ENCODE results near the gene CHMP4B.

Gene CHMP4B

DNA sequence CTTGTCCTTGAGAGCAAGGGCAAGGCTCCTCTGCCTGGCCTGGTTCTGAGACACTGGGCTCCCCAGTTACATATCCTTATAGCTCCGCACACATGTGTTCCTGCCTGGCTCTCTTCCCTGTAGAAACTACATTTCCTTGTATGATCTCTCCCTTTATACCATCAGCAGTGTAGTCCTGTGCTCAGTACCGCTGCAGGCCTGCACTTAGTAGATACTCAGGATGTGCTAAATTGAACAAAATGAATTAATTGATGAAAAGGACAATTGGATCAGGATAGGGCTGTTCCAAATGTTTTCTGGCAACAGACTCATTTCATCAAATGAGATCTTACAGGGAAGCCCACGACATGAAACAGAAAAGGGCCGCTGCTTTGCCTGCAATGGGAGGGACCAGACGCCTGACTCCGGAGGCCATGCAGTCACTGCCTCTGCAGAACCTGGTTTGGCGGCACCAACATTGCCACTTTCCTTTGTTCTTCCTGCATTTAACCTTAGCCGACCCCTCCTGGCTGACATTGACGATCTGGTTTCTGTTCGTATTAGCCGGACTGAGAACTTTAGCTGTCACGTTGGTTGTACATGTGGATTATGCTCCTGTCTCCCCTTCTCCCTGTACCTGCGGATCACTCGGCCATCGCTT, 53.3 kb downstream of the CHMP4B start:
- DNase-seq (ENCODE audit: low spot score) = no peak

DNA sequence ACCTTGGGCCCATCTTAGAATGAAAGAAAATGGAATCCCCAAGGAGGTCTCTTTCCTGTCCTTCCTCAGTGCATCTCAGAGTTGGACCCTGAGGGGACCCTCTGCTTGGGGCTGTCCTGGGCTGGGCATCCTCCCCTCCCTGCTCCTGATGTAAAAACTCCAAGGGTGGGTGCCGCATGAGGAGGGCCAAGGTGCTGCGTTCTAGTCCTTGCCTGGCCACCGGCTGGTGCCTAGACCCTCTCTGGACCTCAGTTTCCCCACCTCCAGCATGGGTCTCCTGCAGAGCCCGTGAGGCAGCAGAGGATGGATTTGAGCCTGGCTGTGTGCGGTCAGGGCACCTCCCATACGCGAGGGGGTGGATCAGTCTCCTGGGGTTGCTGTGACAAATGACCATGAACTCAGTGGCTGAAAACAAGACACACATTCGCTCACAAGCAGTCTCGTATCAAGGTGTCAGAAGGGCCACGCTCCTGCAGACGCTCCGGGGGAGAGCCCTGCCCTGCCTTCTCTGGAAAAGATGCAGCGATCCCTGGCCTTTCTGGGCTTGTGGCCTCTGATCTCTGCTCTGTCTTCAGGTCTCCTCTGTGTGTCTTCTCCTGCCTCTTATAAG, 54.7 kb downstream of the CHMP4B start:
- no peak for DNase-seq (ENCODE audit: low spot score)

DNA sequence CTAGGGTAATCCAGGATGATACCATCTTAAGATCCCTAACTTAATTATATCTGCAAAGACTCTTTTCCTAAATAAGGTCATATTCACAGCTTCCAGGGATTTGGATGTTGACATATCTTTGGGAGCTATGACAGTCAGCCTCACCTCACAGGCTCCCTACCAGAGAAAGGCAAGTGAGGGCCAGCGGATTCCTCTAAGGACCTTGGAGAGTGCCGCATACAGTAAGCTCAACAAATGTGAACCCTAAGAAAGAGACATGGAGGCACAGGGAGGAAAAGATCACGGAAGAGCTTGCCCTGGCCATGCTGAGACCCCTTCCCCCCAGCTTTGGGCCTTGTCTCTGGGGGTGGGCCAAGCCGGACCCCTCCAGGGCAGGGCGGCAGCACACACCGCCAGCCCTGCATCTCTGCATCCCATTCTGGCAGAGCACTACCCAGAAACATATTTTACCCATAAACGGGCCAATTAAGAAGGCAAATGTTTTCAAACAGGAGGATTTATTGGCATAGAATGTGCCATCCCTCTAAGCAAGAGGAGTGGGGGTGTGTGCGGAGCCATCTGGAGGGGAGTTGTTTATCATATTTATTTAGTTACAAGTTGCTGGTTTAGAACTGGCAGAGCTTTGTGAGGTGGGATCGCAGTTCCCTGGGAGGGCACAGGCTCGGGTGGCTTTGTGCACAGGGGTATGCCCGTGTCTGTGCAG, 55.4 kb downstream of the CHMP4B start:
- no peak for DNase-seq (ENCODE audit: low spot score)

DNA sequence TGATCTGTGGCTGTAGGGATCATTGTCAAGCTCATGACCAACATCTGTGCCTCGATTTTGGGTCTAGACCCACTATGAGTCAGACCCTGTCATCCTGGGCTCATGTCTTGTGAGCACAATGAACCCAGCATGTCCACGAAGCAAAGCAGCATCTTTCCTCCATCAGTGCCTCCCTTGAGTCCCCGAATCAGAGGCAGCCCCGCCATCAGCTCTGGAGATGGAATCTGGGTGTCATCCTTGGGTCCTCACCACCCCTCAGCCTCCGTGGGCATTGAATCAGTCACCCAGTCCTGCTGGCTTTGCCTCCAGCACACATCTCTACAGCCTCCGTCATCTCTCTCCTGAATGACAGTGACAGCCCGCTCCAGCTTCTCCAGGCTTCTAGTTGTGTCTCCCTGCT, 56.9 kb downstream of the CHMP4B start:
- DNase-seq (ENCODE audit: low spot score) = no peak

DNA sequence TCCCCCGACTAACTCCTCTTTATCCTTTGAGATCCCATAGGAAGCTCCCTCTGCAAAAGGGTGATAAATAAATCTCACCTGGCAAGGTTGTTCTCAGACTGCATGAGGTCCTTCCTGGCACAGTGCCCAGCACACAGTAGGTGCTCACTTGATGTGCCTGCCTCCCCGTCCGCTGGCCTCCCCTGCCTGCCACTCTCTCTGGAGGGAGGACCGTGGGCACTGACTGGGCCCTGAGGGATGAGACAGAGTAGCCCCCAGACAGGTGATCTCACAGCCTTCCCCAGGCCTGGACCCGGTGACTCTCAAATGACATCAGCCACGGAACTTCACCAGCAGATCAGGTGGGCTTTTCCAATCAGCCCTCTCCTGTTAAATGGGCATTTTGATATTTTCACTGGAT, 57.4 kb downstream of the CHMP4B start:
- DNase-seq (ENCODE audit: low spot score) = no peak

DNA sequence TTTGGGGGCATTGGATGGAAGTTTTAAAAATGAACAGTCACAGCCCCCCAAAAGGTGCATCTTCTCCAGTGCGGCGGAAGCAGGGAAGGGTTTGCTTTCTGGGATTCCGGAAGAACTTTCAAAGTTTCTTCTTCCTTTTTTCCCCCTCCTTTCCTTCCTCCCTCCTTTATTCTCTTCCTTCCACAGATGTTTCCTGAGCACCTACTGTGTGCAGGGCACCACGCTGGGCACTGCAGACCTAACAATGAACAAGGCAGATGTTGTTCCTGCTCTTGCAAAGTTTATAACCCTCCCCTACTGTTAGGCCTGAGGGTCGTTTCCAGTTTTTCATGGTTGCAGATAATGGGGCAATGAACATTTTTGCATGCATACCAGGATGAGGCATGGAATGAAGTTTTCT, 58.1 kb downstream of the CHMP4B start:
- DNase-seq (ENCODE audit: low spot score) = no peak

DNA sequence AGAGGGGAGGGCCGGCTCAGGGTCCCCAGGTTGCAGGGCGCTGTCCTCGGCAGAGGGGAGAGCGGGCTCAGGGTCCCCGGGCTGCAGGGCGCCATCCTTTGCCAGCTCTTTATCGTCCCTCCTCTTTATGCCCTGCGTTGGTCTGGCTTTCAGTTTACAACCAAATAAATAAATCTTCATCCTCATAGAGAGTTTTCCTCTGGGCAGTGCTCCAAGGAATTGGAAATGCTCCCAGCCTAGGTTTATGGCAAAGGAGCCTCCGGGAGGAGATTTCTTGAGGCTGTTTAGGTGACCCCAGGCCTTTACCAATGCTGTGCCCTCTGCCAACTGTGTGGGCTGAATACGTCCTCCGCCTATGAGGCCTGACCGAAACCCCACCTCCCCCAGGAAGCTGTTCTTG, 60.2 kb downstream of the CHMP4B start:
- no peak for DNase-seq (ENCODE audit: low spot score)

DNA sequence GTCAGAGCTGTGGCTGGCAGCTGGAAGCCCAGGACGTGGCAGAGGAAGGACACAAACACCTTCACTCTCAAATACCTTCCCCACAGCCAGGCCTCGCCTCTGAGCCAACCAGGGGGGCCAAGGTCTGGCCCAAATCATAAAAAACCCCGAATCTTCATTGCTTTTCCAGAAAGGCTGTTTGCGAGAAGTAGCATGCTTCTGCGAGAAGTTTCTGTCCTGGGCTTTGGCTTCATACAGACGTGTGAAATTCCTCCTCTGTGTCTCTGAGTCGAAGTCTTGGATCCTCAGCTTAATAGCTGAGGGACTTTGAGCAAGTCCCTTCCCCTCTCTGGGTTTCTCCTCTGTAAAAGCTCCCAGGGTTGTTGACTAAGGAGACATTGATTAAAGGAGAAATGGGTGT, 63.0 kb downstream of the CHMP4B start:
- no peak for DNase-seq (ENCODE audit: low spot score)

DNA sequence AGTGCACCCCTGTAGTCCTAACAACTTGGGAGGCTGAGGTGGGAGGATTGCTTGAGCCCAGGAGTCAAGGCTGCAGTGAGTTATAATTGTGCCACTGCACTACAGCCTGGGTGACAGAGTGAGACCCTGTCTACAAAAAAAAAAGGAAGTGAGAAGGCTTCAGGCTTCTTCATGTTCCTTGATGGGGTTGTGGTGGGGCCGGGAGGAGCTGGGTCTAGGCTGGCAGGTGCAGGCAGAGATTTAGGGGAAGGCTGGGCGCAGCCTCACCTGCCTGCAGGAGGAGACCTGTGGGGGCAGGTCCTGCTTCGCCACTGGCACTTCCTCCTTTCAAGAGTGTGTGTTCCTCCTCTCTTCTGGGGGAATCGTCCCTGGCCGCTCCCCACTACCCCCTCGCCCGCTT, 63.9 kb downstream of the CHMP4B start:
- DNase-seq (ENCODE audit: low spot score) = no peak

DNA sequence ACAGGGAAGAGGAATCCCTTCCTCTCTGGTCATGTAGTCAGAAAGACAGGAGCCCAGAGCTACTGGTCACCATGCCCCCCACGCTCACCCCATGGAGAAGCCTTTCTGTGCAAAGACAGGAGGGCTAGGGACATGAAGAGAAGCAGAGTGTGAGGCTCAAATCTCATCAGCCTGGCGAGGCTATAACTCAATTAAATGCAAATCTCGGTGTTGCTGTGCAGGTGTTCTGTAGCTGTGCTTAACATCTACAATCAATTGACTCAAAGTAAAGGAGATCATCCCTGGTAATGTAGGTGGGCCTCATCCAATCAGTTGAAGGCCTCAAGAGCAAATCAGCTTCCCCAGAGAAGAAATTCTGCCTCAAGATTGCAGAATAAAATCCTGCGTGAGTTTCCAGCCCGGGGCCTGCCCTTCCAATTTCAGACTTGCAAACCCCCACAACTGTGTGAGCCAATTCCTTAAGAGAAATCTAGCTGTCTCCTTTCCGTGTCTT, 64.4 kb downstream of the CHMP4B start:
- DNase-seq (ENCODE audit: low spot score) = no peak

DNA sequence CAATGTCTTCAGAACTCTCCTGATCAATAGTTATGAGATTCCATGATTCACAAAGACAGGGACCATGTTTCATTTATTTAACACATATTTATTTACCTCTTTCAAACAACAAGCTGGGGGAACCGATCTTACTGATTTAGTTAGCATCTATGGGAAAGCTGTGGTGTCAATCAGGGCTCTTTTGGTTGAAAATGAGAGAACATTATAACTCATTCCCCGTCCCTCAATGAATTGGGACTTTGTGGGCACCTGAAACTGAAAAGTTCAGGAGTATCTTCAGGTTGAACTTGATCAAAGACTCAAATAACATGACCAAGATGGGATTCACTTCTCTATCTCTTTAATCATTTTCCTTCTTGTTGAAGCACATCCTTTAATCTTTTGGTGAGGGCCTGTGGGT, 67.4 kb downstream of the CHMP4B start:
- DNase-seq (ENCODE audit: low spot score) = no peak

DNA sequence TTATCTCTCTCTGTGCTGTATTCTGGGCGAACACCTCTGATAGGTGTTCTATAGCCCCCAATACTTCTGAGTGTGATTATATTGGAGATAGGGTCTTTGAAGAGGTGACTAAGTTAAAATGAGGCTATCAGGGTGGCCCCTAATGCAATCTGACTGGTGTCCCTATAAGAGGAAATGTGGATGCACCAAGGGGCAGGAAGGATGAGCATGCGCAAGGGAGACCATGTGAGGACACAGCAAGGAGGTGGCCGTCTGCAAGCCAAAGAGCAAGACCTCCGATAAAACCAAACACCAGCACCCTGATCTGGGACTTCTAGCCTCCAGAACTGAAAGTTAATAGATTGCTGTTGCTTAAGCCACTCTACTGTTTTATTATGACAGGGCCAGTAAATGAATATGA, 69.2 kb downstream of the CHMP4B start:
- no peak for DNase-seq (ENCODE audit: low spot score)

DNA sequence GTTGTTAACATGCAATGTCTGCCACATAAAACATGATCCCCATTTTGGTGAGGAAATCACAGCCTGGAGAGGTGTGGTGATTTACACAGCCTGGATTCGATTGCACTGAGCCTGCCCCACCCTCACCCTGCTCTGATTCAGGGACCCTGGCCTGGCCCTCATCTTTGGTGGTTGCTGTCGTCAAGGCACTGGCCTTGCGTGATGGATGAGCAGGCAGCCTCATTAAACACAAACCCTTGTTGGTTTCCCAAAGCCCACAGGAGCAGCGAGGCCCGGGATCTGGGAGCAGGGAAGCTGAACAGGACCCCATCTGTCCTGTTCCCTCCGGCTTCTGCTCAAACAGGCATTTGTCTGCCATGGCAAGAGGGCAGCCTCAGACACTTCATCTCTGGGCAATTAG, 70.8 kb downstream of the CHMP4B start:
- DNase-seq (ENCODE audit: low spot score) = no peak

DNA sequence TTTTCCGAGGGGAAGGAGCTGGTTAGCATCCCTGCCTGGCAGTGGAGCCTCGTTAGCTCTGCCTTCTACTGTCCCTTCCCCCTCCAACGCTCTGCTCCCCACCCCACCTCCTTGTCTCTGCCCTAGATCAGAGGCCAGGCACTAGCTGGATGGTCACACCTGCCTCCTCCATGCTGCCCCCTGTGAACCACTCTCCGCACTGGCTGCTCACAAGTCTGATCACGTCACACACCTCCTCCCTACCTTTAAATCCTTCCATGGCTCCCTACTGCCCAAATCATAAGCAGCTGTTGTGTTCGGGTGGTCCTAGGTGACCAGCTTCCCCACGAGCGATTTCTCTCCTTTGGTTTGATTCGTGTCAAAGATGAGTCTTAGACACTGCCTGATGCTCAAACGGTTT, 71.3 kb downstream of the CHMP4B start:
- DNase-seq (ENCODE audit: low spot score) = no peak

DNA sequence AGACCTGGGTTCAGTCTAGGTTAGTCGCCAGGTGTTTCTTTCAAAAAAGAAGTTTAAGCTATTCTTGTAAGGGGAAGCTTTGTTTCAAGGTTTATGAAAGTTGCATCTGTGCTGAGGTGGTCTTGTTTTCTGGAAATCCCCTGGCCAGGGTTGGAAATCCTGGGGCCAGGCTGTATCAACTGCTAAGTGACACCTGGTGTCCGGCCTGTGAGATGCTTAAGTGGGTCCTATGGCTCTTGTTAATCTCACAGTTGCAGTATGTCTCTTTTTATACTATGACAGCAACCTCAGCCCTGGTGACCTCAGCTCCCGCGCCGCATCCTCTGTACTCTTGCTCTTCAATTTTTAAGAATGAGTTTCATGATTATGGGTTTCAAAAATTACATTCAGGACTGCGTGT, 72.0 kb downstream of the CHMP4B start:
- DNase-seq (ENCODE audit: low spot score) = no peak

DNA sequence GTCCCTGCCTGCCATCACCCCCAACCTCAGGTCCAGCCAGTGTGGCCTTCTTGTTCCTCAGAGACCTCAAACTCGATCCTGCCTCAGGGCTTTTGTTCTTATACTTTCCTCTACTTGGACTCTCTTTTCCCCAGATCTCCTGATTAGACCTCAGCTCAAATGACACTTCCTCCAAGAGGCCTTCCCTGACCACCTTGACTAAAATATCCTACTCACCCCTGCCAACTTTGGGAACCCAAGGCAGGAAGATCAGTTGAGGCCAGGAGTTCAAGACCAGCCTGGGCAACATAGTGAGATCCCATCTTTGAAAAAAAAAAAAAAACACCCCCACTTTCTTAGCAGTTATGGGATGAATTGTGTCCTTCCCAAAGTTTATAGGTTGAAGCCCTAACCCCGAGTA, 73.5 kb downstream of the CHMP4B start:
- DNase-seq (ENCODE audit: low spot score) = no peak

DNA sequence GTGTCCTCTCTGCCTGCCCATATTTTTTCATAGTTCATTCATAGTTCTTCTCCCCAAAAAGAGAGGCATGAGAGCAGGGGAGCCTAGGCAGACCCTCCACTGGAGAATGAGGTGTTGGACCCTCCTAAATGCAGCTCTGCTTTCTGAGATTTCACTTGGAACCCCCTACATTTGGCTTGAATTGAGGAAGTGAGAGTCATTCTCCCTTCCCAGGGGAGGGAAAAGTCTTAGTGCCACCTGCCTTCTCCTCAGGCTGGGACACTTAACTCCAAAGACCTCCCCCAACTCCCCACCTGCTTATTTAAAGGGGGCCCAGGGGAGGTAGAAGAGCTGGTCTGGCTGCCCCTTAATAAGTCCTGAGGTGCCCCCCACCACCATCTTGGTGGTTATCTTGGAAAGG, 78.2 kb downstream of the CHMP4B start:
- DNase-seq (ENCODE audit: low spot score) = no peak

DNA sequence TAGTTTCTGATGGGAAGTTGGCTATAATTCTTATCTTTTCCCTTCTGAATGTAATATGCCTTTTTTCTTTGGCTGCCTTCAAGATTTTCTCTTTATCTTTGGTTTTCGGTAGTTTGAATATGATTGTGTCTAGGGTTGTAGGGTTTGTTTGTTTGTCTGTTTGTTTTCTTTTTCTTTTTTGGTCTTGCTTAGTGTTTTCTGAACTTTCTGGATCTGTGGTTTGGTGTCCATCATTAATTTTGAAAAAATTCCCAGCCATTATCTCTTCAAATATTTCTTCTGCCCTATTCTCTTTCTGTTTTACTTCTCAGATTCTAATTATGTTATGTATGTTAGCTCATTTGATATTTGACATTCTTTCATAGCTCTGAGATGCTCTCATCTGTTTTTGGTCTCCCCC, 79.4 kb downstream of the CHMP4B start:
- no peak for DNase-seq (ENCODE audit: low spot score)

DNA sequence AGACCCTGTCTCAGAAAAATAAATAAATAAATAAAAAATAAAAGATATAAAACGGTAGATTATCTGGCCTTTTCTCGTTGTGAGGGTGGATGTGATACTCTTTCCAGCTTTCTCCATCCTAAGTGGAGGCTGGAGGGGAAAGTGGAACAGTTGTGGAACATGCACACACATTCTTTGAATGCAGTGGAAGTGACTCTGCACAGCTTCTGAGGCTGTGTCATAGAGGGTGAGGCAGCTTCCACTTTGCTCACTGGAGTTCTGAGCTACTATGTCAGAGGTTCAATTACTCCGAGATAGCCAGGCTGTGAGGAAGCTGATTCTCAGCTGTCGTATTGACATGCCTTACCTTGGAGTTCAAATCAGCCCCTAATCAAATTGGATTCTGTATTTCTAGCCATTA, 82.2 kb downstream of the CHMP4B start:
- DNase-seq (ENCODE audit: low spot score) = no peak

DNA sequence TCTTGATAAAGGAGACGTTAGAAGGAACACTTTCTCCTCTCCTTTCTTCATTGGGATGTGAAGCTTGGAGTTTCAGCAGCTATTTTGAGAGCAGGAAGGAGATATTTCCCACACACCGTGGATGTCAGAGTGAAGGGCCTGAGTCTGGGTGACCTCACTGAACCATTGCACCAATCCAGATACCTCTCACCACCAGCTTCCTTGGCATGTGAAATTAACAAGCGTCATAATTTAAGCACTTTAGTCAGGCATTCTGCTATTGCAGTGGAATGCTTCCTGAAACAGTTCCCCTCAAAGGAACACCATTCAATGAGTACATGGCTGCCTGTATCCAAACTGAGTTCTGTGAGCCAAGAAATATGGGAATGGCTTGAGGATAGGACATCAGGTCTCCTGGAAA, 83.7 kb downstream of the CHMP4B start:
- DNase-seq (ENCODE audit: low spot score) = no peak

DNA sequence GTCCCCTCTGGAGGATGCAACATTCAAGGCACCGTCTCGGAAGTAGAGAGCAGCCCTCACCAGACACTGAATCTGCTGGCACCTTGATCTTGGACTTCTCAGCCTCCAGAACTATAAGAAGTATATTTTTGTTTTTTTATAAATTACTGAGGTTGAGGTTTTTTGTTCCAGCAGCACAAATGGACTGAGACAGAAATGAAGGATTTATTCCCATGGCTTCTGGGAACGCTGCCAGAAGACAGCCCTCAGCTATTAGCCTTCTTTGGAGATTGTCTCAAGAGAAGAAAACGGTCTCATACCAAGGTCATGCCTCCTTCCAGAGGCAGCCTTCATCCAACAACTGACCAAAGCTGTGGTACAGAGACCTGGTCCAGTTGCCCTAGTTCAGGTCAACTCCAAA, 85.4 kb downstream of the CHMP4B start:
- DNase-seq (ENCODE audit: low spot score) = no peak

DNA sequence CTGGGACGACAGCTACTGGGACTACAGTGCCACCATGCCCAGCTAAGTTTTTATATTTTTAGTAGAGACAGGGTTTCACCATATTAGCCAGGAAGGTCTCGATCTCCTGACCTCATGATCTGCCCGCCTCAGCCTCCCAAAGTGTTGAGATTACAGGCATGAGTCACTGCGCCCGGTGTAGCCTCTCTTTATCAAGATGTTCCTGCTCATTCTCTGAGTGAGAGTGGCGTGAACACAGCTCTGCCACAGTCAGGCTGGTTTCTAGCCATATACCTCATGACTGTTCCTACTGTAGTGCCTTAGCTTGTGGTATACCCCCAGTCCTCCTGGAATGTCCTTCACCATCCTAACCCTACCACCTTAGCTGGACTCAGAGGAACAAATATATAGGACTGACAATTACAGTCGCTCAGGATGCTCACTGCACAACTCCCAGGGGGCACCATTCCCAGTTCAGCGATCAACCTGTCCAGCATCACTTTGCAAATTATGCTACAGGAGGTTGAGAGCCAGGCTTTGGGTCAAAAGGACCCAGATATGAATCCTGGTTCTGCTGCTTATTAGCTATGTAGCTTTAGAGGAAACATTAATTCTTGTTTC, 86.3 kb downstream of the CHMP4B start:
- DNase-seq (ENCODE audit: low spot score) = no peak

DNA sequence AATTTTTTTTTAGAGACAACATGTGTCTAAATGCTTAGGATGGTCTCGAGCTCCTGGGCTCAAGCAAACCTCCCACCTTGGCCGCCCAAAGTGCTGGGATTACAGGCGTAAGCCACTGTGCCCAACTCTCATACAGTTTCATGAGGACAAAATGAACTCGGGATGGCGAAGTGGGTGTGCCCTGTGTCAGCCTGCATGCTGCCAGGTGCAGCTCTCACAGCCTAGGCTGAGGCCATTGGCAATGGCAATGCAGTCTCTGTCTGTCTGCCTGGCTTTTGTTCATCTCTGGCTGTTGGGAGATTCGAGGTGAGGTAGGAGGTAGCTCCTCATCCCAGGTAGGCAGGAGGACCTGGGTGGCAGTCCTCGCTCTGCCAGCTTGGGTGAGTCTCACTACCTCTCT, 88.0 kb downstream of the CHMP4B start:
- no peak for DNase-seq (ENCODE audit: low spot score)
